K562 (cell line): ENCODE measurements around the gene SPATA31D3. TPM values are rescaled to one million over a fixed set of nuclear protein-coding genes. Genes with fewer than 3 reads are reported as not detected.

Experiments
- ATAC-seq: fragments of 200-7000 bp; cut with Tn5 transposase; 3 replicates; pipeline ENCODE4 v1.9.1; 2020; ENCODE audit warnings: moderate library complexity
- BruUV-seq: library from RNA; stranded (reverse); fragments of 400-500 nt; replicated peaks from 2 replicates; lab custom pipeline; 2021; lab: Mats Ljungman, UMichigan
- CTCF ChIA-PET: fragments of 300-600 bp; formaldehyde crosslinking; extraction: SDS; loops from one replicate; lab custom pipeline; 2021; ENCODE audit warnings: low intra/inter-chr PET ratio; lab: Yijun Ruan, JAX
- POLR2A ChIA-PET: fragments of 300-600, 350-650 bp; sonication (Branson Sonifier 250); formaldehyde crosslinking; extraction: SDS; loops from one replicate; lab custom pipeline; 2021; ENCODE audit warnings: antibody characterized with exemption, inconsistent platforms; lab: Yijun Ruan, JAX
- DNase-seq, 4 experiments: peaks; one replicate each; pipeline versions ENCODE4 v3.0.0 to v3.0.0-alpha.2; 2011 to 2018; ENCODE audit warnings: low spot score in 3 of 4, mixed read lengths in 3 of 4; ENCODE audit errors: extremely low read depth in 1 of 4
- FAIRE-seq: peaks from 2 replicates; lab custom pipeline; 2011; peaks lifted over from hg19 to GRCh38; lab: Jason Lieb, UNC
- H2AFZ ChIP-seq: 2 replicates; pipeline ENCODE4 v1.6.0; 2011; ENCODE audit warnings: low read depth, low read length, control low read depth, inconsistent platforms
- H3K27ac ChIP-seq: fragments of 200-600 bp; 3 replicates; pipeline ENCODE4 v1.8.0; 2011; ENCODE audit warnings: low read depth, mild to moderate bottlenecking, control low read depth, inconsistent platforms, low read length, moderate library complexity, mixed read lengths; ENCODE audit errors: extremely low read depth
- H3K27me3 ChIP-seq, 2 experiments: fragments of 300-600 bp in 1 of 2; 2 replicates in 1 of 2; 3 replicates in 1 of 2; pipeline versions ENCODE4 v1.6.0 to v1.8.0; 2011; ENCODE audit warnings: inconsistent platforms in 2 of 2, low read length in 2 of 2, mild to moderate bottlenecking in 1 of 2, mixed read lengths in 1 of 2, moderate library complexity in 1 of 2; ENCODE audit not compliant: control insufficient read depth in 2 of 2, insufficient read depth in 2 of 2
- H3K36me3 ChIP-seq: fragments of 300-600 bp; 3 replicates; pipeline ENCODE4 v1.8.0; 2011; ENCODE audit warnings: mild to moderate bottlenecking, low read length, inconsistent platforms; ENCODE audit not compliant: control insufficient read depth, insufficient read depth
- H3K4me1 ChIP-seq, 2 experiments: fragments of 200-600 bp in 1 of 2; replicated peaks in 1 of 2; 2 replicates in 1 of 2; 3 replicates in 1 of 2; pipeline versions ENCODE4 v1.5.1 to v1.8.0; 2011; ENCODE audit warnings: inconsistent platforms in 2 of 2, low read length in 2 of 2, mild to moderate bottlenecking in 1 of 2, mixed read lengths in 1 of 2, moderate library complexity in 1 of 2; ENCODE audit not compliant: control insufficient read depth in 2 of 2, insufficient read depth in 2 of 2
- H3K4me2 ChIP-seq: 2 replicates; pipeline ENCODE4 v1.6.1; 2011; ENCODE audit warnings: low read length, control low read depth, inconsistent platforms, mixed read lengths; ENCODE audit not compliant: insufficient read depth
- H3K4me3 ChIP-seq: fragments of 200-600 bp; sonication (generic), shearing (Covaris generic); 2 replicates; pipeline ENCODE4 v1.5.1; 2016; ENCODE audit warnings: control low read depth, inconsistent platforms
- H3K79me2 ChIP-seq: fragments of 200-600 bp; 3 replicates; pipeline ENCODE4 v1.8.0; 2011; ENCODE audit warnings: low read length, inconsistent platforms; ENCODE audit not compliant: control insufficient read depth, insufficient read depth
- H3K9ac ChIP-seq, 2 experiments: 2 replicates each; pipeline versions ENCODE4 v1.6.0 to v1.6.1; 2011; ENCODE audit warnings: low read depth in 2 of 2, low read length in 2 of 2, control low read depth in 1 of 2, inconsistent platforms in 1 of 2, mild to moderate bottlenecking in 1 of 2, mixed read lengths in 1 of 2; ENCODE audit not compliant: insufficient read depth in 1 of 2
- H3K9me1 ChIP-seq: one replicate; pipeline ENCODE4 v1.6.0; 2011; ENCODE audit warnings: inconsistent platforms, mild to moderate bottlenecking, low read length, moderate library complexity; ENCODE audit not compliant: control insufficient read depth, insufficient read depth
- H3K9me3 ChIP-seq: replicated peaks from 2 replicates; pipeline ENCODE4 v1.5.1; 2011; ENCODE audit warnings: low read depth, low read length, inconsistent platforms; ENCODE audit not compliant: control insufficient read depth, insufficient read depth
- H4K20me1 ChIP-seq: replicated peaks from 2 replicates; pipeline ENCODE4 v1.6.1; 2011; ENCODE audit warnings: low read length, inconsistent platforms, mixed read lengths; ENCODE audit not compliant: control insufficient read depth, insufficient read depth
- ARID3A ChIP-seq: IDR thresholded peaks from 2 replicates; pipeline ENCODE4 v1.6.1; 2012; ENCODE audit warnings: low read depth, low read length, improper control_type of control experiment, borderline replicate concordance
- ATF6 ChIP-seq: sonication (generic); formaldehyde crosslinking; IDR thresholded peaks from 2 replicates; pipeline ENCODE4 v1.4.0; 2020; ENCODE audit warnings: mild to moderate bottlenecking, missing genetic modification reagents
- FUS ChIP-seq: fragments of 200-400 bp; formaldehyde crosslinking; optimal IDR thresholded peaks from 2 replicates; pipeline ENCODE3; 2017; ENCODE audit warnings: low read depth, low read length
- HMBOX1 ChIP-seq: sonication (generic); IDR thresholded peaks from 2 replicates; pipeline ENCODE4 v1.6.1; 2016
- KAT7 ChIP-seq: sonication (generic); formaldehyde crosslinking; IDR thresholded peaks from 2 replicates; pipeline ENCODE4 v1.8.0; 2022; ENCODE audit warnings: missing genetic modification reagents, mild to moderate bottlenecking, borderline replicate concordance
- KDM5B ChIP-seq: fragments of 200-600 bp; sonication (generic); IDR thresholded peaks from 2 replicates; pipeline ENCODE4 v1.6.1; 2012; ENCODE audit warnings: low read depth, mild to moderate bottlenecking, moderate library complexity, low read length, control low read depth, inconsistent platforms; ENCODE audit not compliant: insufficient replicate concordance
- MCM7 ChIP-seq, 2 experiments: fragments of 450-650 bp; IDR thresholded peaks; 2 replicates each; pipeline ENCODE4 v1.6.1; 2016 to 2018
- POLR2AphosphoS5 ChIP-seq: IDR thresholded peaks from 2 replicates; pipeline ENCODE4 v1.6.1; 2011; ENCODE audit warnings: mild to moderate bottlenecking, low read depth, low read length, moderate library complexity; ENCODE audit not compliant: control insufficient read depth, insufficient read depth
- PRMT5 ChIP-seq: sonication (generic); formaldehyde crosslinking; IDR thresholded peaks from 2 replicates; pipeline ENCODE4 v1.5.0; 2020; ENCODE audit warnings: missing genetic modification reagents
- PTTG1 ChIP-seq: fragments of 450-650 bp; IDR thresholded peaks from 2 replicates; pipeline ENCODE4 v1.6.1; 2016; ENCODE audit warnings: low read depth, mild to moderate bottlenecking, missing genetic modification characterization, missing compliant biosample characterization
- TCF7 ChIP-seq: sonication (generic); IDR thresholded peaks from 2 replicates; pipeline ENCODE4 v1.6.1; 2016; ENCODE audit warnings: antibody characterized with exemption, borderline replicate concordance
- TRIM24 ChIP-seq, 2 experiments: fragments of 450-650 bp; IDR thresholded peaks; 2 replicates each; pipeline ENCODE4 v1.6.1; 2016
- ZBTB9 ChIP-seq: fragments of 450-650 bp; formaldehyde crosslinking; IDR thresholded peaks from 2 replicates; pipeline ENCODE4 v1.4.0; 2020; ENCODE audit warnings: mild to moderate bottlenecking, moderate library complexity
- ZNF232 ChIP-seq: sonication (generic); formaldehyde crosslinking; IDR thresholded peaks from 2 replicates; pipeline ENCODE4 v1.8.0; 2022; ENCODE audit warnings: mild to moderate bottlenecking, missing genetic modification reagents
- ZNF384 ChIP-seq: IDR thresholded peaks from 2 replicates; pipeline ENCODE4 v1.6.1; 2012; ENCODE audit warnings: low read depth, low read length, improper control_type of control experiment
- ZNF77 ChIP-seq: fragments of 250-450 bp; sonication (Bioruptor Pico); IDR thresholded peaks from 2 replicates; pipeline ENCODE4 v1.5.0; 2020
- ZSCAN32 ChIP-seq: fragments of 450-650 bp; formaldehyde crosslinking; IDR thresholded peaks from 2 replicates; pipeline ENCODE4 v1.4.0; 2020; ENCODE audit warnings: mild to moderate bottlenecking, moderate library complexity
- WGBS: fragments of 100-300 bp; shearing (Covaris generic); methylation state at CpG from one replicate; pipeline ENCODE4 v1.1.6; 2016; ENCODE audit warnings: low coverage, mixed read lengths; ENCODE audit not compliant: insufficient coverage; ENCODE audit errors: missing lambda C conversion rate; 5-methylcytosine and 5-hydroxymethylcytosine counted together
- in situ Hi-C: fragments of 300-500 bp; cut with MboI; formaldehyde crosslinking; loops from 4 replicates; pipeline ENCODE4 v1.15.0; 2018; ENCODE audit warnings: inconsistent platforms, mixed read lengths
- intact Hi-C: fragments of 100-400 bp; cut with micrococcal nuclease; formaldehyde crosslinking; loops from 2 replicates; pipeline ENCODE4 v1.14.2; 2022
- polyA plus RNA-seq, 8 experiments: library from polyadenylated mRNA; depleted of rRNA in 4 of 8; stranded (reverse) in 5 of 8; unstranded in 3 of 8; fragments of >200 nt; fragmentation: Nextera tagmentation in 2 of 8; fragmentation: Illumina TruSeq in 1 of 8; extraction: Ambion mirVana in 2 of 8; extraction: Trizol in 1 of 8; gene quantifications; 2 replicates each; pipeline versions ENCODE4 v1.2.1 to v1.2.3, GENCODE V29; 2011 to 2014; ENCODE audit warnings: inconsistent platforms in 1 of 8, missing spikeins in 1 of 8
- total RNA-seq, 7 experiments: library from RNA; depleted of rRNA in 6 of 7; stranded (reverse); fragments of >200 nt in 6 of 7; fragmentation: Illumina TruSeq in 2 of 7; extraction: Trizol in 2 of 7; gene quantifications; 2 replicates each; pipeline versions ENCODE4 v1.2.1 to v1.2.3, GENCODE V29; 2011 to 2021; ENCODE audit warnings: low replicate concordance in 1 of 7

Gene SPATA31D3
- total and polyA plus RNA-seq, 9 of the 15 experiments (the other 6 are each of a cell fraction or from before 2014, with no cell fraction given), result not detected

- TF ChIP-seq TRIM24 (IDR thresholded peaks at IDR 0.05) (no peak), ZBTB9 (CRISPR knock-in tag) (no peak), MCM7 (IDR thresholded peaks at IDR 0.05) (no peak), ATF6 (CRISPR knock-in tag) (no peak), ZNF384 (no peak), KAT7 (CRISPR knock-in tag) (no peak), PRMT5 (CRISPR knock-in tag) (no peak), ZSCAN32 (CRISPR knock-in tag) (no peak), KDM5B (no peak), TCF7 (no peak), HMBOX1 (no peak), PTTG1 (no peak), ZNF77 (CRISPR knock-in tag) (no peak), ARID3A (no peak), FUS (no peak), POLR2AphosphoS5 (no peak), ZNF232 (no peak)
- H3K9me1 ChIP-seq, result no peaks in the 10 kb centered on the region
- no peaks in the 10 kb centered on the region for H3K36me3 ChIP-seq
- no peak overlapping the region for H3K9ac ChIP-seq
- H3K4me3 ChIP-seq, result no peak overlapping the region
- H3K79me2 ChIP-seq, result no peaks in the 10 kb centered on the region
- no peaks in the 10 kb centered on the region for H3K27me3 ChIP-seq
- FAIRE-seq (no peak), ATAC-seq (no peak), DNase-seq (no peak)
- H3K4me1 ChIP-seq, result no peaks in the 10 kb centered on the region
- H3K4me2 ChIP-seq, result no peak overlapping the region
- no peaks in the 10 kb centered on the region for H3K9me3 ChIP-seq
- H2AFZ ChIP-seq, result no peak overlapping the region
- CTCF ChIA-PET, result no interaction called here
- no peak overlapping the region for H3K27ac ChIP-seq
- POLR2A ChIA-PET, result no interaction called here
- WGBS, result 0% methylated on average over 2 of the region's 2 CpGs
- intact Hi-C loops, result no loop called here
- no TSS peak for BruUV-seq
- in situ Hi-C loops, result no loop called here
- H4K20me1 ChIP-seq, result no peaks in the 10 kb centered on the region
Observed at GRCh38 chr9:81902196-81902595, 41.1 kb upstream of the SPATA31D3 start.
